Esophagus squamous epithelium (tissue), 4 donors: ENCODE measurements around the gene DMAC2.
"Not testable (repeated sequence)": the region's sequence is repeated elsewhere in the genome, so short reads cannot be mapped to it uniquely, and the experiment has no call there.

Source experiments
- CTCF ChIP-seq, 6 experiments: fragments of 450-650 bp in 4 of 6; fragments of 200-600 bp in 2 of 6; sonication (generic) in 2 of 6; IDR thresholded peaks; one replicate each; pipeline ENCODE4 v1.5.1; 2016 to 2019; ENCODE audit warnings: antibody characterized with exemption in 6 of 6, mild to moderate bottlenecking in 4 of 6, moderate library complexity in 4 of 6
- POLR2A ChIP-seq, 4 donors: fragments of 450-650 bp; IDR thresholded peaks; one replicate each; pipeline ENCODE4 v1.6.1; 2017; ENCODE audit warnings: antibody characterized with exemption in 4 of 4, mild to moderate bottlenecking in 4 of 4, moderate library complexity in 3 of 4

GRCh38 chr19:41486953-41487352 is 47.2 kb upstream of the DMAC2 start:
- not testable (repeated sequence) for TF ChIP-seq POLR2A, CTCF (IDR thresholded peaks at IDR 0.05)
